Natural killer cell treated with Interleukin-12 subunit alpha and Interleukin-12 subunit beta and Interleukin-15 and Interleukin-18, amount 100 ng/mL, for 72 hours (primary cell): ENCODE measurements around the gene DDX31. TPM values are rescaled to one million over a fixed set of nuclear protein-coding genes. Genes with fewer than 3 reads are reported as not detected.

Experiments
- ATAC-seq, 2 donors: fragments of 150-1000 bp; cut with Tn5 transposase in 1 of 2; sonication (Bioruptor Pico), chemical (Tn5 transposase) in 1 of 2; 2 replicates each; pipeline ENCODE4 v1.10.0; 2021
- DNase-seq: peaks from one replicate; pipeline ENCODE4 v3.0.0; 2022; ENCODE audit warnings: low spot score
- H3K27ac Mint-ChIP-seq, 2 donors: 1 replicate in 1 of 2; 2 replicates in 1 of 2; pipeline ENCODE4 v1.8.0; 2022; ENCODE audit warnings: mixed read lengths in 2 of 2, mild to moderate bottlenecking in 1 of 2, moderate library complexity in 1 of 2
- H3K27me3 Mint-ChIP-seq, 2 donors: 1 replicate in 1 of 2; 2 replicates in 1 of 2; pipeline ENCODE4 v1.8.0; 2022; ENCODE audit warnings: mixed read lengths in 2 of 2
- H3K36me3 Mint-ChIP-seq: one replicate; pipeline ENCODE4 v1.8.0; 2022; ENCODE audit warnings: mixed read lengths
- H3K4me1 Mint-ChIP-seq, 2 donors: 1 replicate in 1 of 2; 2 replicates in 1 of 2; pipeline ENCODE4 v1.8.0; 2022; ENCODE audit warnings: low read depth in 2 of 2, mixed read lengths in 2 of 2, mild to moderate bottlenecking in 1 of 2
- H3K4me3 Mint-ChIP-seq: one replicate; pipeline ENCODE4 v1.8.0; 2022; ENCODE audit warnings: mixed read lengths
- H3K9me3 Mint-ChIP-seq: 2 replicates; pipeline ENCODE4 v1.8.0; 2022; ENCODE audit warnings: mixed read lengths
- total RNA-seq, 2 donors: library from RNA; stranded (reverse); gene quantifications; one replicate each; pipeline ENCODE4 v1.2.3, GENCODE V29; 2022

Gene DDX31
- total RNA-seq, 2 donors from 2014 or later = 17.6 to 31.0 TPM

DNA sequence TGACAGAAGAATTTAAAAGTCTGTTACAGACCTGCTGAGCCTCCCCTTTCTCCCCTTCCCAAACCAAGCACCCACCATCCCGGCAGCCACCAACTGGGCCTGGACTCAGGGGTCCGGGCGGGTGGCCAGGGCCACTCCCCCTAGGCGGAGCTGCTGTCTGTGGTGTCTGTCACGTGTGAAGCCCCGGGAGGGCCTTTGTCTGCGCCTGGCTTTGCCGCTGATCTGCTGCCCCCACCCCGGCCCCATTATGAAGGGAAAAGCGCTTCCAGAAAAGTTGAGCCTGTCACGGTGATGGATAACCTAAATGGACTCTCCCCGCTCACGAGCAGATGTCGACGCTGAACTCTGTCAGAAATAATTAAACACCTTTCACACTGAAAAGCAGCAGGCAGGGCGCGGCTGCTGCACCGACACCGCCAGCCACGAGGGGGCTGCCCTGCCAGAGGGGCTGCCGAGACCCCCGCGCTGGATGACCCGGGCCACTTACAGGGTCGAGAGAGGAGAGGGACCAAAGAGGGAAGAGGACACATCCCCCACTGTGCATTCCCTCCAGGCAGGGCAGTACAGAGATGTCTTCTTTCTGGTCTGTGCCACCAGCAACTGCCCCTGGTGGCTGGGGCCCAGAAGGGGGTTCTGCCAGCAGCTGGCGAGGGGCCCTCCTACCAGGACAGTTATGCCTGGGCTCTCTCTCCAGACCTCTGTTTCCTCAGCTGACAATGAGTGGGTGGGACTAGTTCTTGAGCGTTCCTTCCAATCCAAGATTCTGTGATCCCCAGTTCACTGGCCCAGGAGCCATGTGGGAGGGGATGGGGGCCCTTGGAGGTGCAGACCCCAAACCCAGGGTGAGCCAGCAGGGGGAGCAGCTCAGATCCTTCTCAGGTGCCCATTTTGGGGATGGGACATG lies 123.4 kb downstream of the DDX31 start:
- Mint-ChIP-seq H3K27ac (no peak overlapping the region), H3K4me3 (no peak overlapping the region), H3K4me1 (no peaks in the 10 kb centered on the region), H3K9me3 (no peaks in the 10 kb centered on the region), H3K27me3 (peaks cover 9 to 30% of the 10 kb centered on the region in 2 donors), H3K36me3 (no peaks in the 10 kb centered on the region)
- ATAC-seq = no peak
- no peak for DNase-seq

DNA sequence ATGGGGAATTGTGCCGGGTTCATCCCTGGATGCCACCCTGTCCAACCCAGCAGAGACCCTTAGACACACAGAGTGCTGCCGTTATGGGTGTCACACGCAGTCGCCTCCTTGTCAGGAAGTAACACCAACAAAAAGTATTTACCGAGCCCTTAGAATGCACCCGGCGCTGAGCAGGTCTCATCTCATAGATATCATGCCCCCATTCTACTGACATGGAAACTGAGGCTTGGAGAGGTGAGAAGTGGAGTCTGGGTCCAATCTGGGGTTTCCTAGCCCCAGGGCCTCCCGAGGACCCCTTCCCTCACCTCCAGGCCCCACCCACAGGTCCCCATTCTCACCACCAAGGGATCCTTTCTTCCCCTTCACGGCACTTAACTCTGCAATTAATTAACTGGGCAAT lies 124.2 kb downstream of the DDX31 start:
- no peak overlapping the region for H3K4me3 Mint-ChIP-seq
- peaks cover 9 to 27% of the 10 kb centered on the region in 2 donors for H3K27me3 Mint-ChIP-seq
- DNase-seq (no peak), ATAC-seq (no peak)
- no peaks in the 10 kb centered on the region for H3K36me3 Mint-ChIP-seq
- H3K9me3 Mint-ChIP-seq = no peaks in the 10 kb centered on the region
- no peak overlapping the region for H3K27ac Mint-ChIP-seq
- H3K4me1 Mint-ChIP-seq = no peaks in the 10 kb centered on the region

DNA sequence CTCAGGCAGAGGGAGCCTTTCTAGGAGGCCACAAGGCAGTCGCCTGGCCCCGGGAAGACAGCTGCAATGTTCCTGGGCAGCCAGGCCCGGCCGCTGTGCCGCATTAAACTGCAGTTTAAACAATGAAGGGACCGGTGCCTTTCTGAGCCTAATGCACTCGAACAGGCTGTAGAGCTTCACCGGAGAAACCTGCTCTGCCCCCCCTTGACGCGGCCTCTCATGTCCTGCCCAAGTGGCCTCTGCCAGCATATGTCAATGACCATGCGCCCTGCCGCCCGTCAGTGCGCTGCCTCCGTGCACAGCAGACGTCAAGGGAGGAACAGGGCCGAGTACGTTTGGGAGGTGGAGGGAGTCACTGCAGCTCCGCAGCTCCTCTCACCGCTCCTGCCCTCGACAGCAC lies 125.8 kb downstream of the DDX31 start:
- Mint-ChIP-seq H3K9me3 (no peaks in the 10 kb centered on the region), H3K36me3 (no peaks in the 10 kb centered on the region), H3K27ac (no peak overlapping the region), H3K4me3 (no peak overlapping the region), H3K4me1 (no peaks in the 10 kb centered on the region), H3K27me3 (peaks cover 8 to 27% of the 10 kb centered on the region in 2 donors)
- DNase-seq (no peak), ATAC-seq (no peak)

DNA sequence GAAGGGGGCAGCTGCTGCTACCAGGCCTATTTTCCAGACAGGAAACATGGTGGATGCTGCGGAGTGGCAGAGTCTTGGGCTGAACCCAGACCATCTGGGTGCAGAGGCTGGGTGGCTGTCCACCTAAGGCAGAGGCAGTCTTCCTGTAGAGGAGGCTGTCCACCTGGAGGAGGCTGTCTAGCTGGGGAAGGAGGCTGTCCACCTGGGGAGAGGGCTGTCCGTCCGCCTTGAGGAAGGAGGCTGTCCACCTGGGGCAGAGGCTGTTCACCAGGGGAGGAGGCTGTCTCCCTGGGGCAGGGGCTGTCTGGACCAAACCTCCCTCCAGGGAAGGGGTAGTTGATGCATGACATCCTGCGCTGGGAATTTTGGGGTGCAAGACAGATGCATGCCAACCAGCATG lies 126.5 kb downstream of the DDX31 start:
- no peak overlapping the region for H3K4me3 Mint-ChIP-seq
- H3K27me3 Mint-ChIP-seq = peaks cover 1 to 27% of the 10 kb centered on the region in 2 donors
- DNase-seq (no peak), ATAC-seq (no peak)
- H3K9me3 Mint-ChIP-seq = no peaks in the 10 kb centered on the region
- H3K27ac Mint-ChIP-seq = no peak overlapping the region
- no peaks in the 10 kb centered on the region for H3K4me1 Mint-ChIP-seq
- H3K36me3 Mint-ChIP-seq = no peaks in the 10 kb centered on the region

Other genes with a start within 250 kb of the DDX31 start
- not detected for gene BARHL1, start 87.4 kb downstream of the DDX31 start, total RNA-seq
- 10 to 100 TPM; 14.4 to 18.8 TPM for gene GTF3C4, start 481 bp upstream of the DDX31 start, total RNA-seq
- gene AK8, start 208.3 kb upstream of the DDX31 start, total RNA-seq = not detected
- gene SPACA9, start 208.9 kb upstream of the DDX31 start, total RNA-seq = 1 to 10 TPM in 1 of 2 donors, under 1 TPM in 1; 0.71 to 1.0 TPM